ENCODE results near the gene NPTXR. TPM values are rescaled to one million over a fixed set of nuclear protein-coding genes. Genes with fewer than 3 reads are reported as not detected.
A peak's percentile ranks its signal among the peaks of the same experiment; 100 is the strongest.

The NPTXR gene
- total and polyA plus RNA-seq, 2 of the 4 experiments (the other 2 are of a cell fraction) = 0.36 to 2.2 TPM

DNA sequence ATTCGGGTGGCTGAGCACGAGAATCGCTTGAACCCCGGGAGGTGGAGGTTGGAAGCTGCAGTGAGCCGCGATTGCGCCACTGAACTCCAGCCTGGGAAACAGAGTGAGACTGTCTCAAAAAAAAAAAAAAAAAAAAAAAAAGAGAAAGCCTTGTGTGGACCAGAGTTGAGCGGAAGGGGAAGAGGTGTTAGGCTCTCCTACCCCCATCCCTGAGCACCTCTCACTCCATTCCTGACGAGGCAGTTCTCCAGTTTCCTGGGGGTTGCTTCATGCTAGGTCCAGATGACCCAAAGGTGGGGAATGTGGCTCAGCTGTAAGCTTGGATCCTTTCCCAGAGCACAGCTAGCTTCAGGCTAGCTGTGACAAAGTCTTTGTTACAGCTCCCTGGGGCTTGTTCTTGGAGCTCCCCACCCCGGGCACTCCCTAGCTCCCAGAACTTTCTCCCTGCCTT, 41.1 kb downstream of the NPTXR start:
- Histone ChIP-seq H3K9ac (ENCODE audit: low read depth, low read length) (no peak overlapping the region), H3K14ac (replicated peaks; ENCODE audit: low read depth, low read length) (no peak overlapping the region), H3K9me3 (ENCODE audit: control insufficient read depth, insufficient read depth, low read length) (peaks cover 4% of the 10 kb centered on the region; the same call in 1 of the 2 replicates), H3K36me3 (ENCODE audit: control insufficient read depth, insufficient read depth, low read length) (no peaks in the 10 kb centered on the region), H2BK20ac (ENCODE audit: low read depth, low read length) (no peak overlapping the region), H4K20me1 (ENCODE audit: insufficient read depth, low read length) (no peaks in the 10 kb centered on the region), H4K8ac (ENCODE audit: low read depth in 2 of 2, low read length in 2 of 2) (peak overlapping the region in 1 of 2 experiments; percentile 35; a peak in 1 of 4 replicates), H3K18ac (ENCODE audit: low read depth, low read length) (no peak overlapping the region), H3K27ac (ENCODE audit: insufficient read depth, low read length) (peak overlapping the region; percentile 1; the same call in 1 of the 2 replicates), H2AFZ (replicated peaks; ENCODE audit: low read length, poor library complexity) (peak overlapping the region; percentile 9), H3K4me3 (ENCODE audit: insufficient read depth, low read depth, low read length) (no peak overlapping the region), H2AK9ac (replicated peaks; ENCODE audit: low read depth, low read length, poor library complexity) (peak overlapping the region; percentile 33), H4K91ac (ENCODE audit: insufficient read depth, low read depth, low read length) (0 out of 2 replicates have a peak overlapping the region, but pooled peaks have one; percentile 3), H2BK120ac (ENCODE audit: low read depth, low read length) (no peak overlapping the region), H3K27me3 (ENCODE audit: control insufficient read depth, insufficient read depth, low read length) (peaks cover 10% of the 10 kb centered on the region), H3K4me1 (ENCODE audit: control insufficient read depth, insufficient read depth, low read length) (0 out of 2 replicates have a peak, but pooled peaks cover 2% of the 10 kb centered on the region), H4K5ac (ENCODE audit: low read depth, low read length) (no peak overlapping the region), H2AK5ac (ENCODE audit: low read depth, low read length) (no peak overlapping the region), H3K4me2 (ENCODE audit: low read depth, low read length) (no peak overlapping the region; the same call in 1 of the 2 replicates), H2BK5ac (ENCODE audit: low read depth, low read length, poor library complexity, severe bottlenecking) (peak overlapping the region; percentile 33), H3K9me1 (ENCODE audit: insufficient read depth, low read length) (no peaks in the 10 kb centered on the region), H3K79me1 (ENCODE audit: low read depth in 1 of 2, low read length in 2 of 2) (no peaks in the 10 kb centered on the region), H2BK15ac (ENCODE audit: low read depth, low read length) (no peak overlapping the region), H3K4ac (ENCODE audit: low read depth, low read length) (peak overlapping the region; percentile 45; the same call in 1 of the 2 replicates), H3K56ac (ENCODE audit: extremely low read depth, insufficient read depth, low read length) (no peak overlapping the region), H3K23ac (ENCODE audit: low read depth, low read length) (no peak overlapping the region)
- ATAC-seq (ENCODE audit: low read depth) (peak; percentile 97), DNase-seq (peak; percentile 95)
- intact Hi-C loops (cut with micrococcal nuclease) (no loop called here), in situ Hi-C loops (cut with MboI; ENCODE audit: low sequenced_read_pairs) (no loop called here), dilution Hi-C loops (cut with HindIII; ENCODE audit: low sequenced_read_pairs, unreplicated experiment) (no loop called here)
- POLR2A ChIA-PET (ENCODE audit: unreplicated experiment) = interaction anchor here (0.6 kb wide), 1 partner anchor 29 kb away, joined by 3 read pairs; no protein-coding TSS in a partner anchor
- BruUV-seq (replicated peaks) = no TSS peak
- CTCF ChIA-PET = interaction anchor here (0.8 kb wide), 1 partner anchor 11 kb away, joined by 4 read pairs; no protein-coding TSS in a partner anchor
- no CpG with 5 or more reads among the region's 10 CpGs for WGBS, 2 experiments (ENCODE audit: extremely low coverage in 2 of 2, insufficient read length in 1 of 2)
- TF ChIP-seq RAD21 (IDR thresholded peaks at IDR 0.05; ENCODE audit: low read length) (0 out of 2 replicates have a peak, but pooled peaks have one; percentile 4), MXI1 (IDR thresholded peaks at IDR 0.05; ENCODE audit: borderline replicate concordance, low read depth, low read length) (no peak), MAZ (IDR thresholded peaks at IDR 0.05; ENCODE audit: borderline replicate concordance, low read depth, low read length) (peak; percentile 53; the same call in 1 of the 2 replicates), MAFK (IDR thresholded peaks at IDR 0.05; ENCODE audit: low read depth, low read length) (peak; percentile 59), RCOR1 (IDR thresholded peaks at IDR 0.05; ENCODE audit: insufficient replicate concordance, low read length) (peak; percentile 85), USF2 (IDR thresholded peaks at IDR 0.05; ENCODE audit: low read depth, low read length) (no peak), FOS (IDR thresholded peaks at IDR 0.05; ENCODE audit: low read depth, low read length) (peak; percentile 36; the same call in 1 of the 2 replicates), SMC3 (IDR thresholded peaks at IDR 0.05; ENCODE audit: low read depth, low read length) (no peak), POLR2A (IDR thresholded peaks at IDR 0.05; ENCODE audit: low read depth, low read length) (no peak), CTCF (conservative IDR thresholded peaks at IDR 0.05; ENCODE audit: low read depth, low read length) (no peak), CHD1 (IDR thresholded peaks at IDR 0.05; ENCODE audit: low read depth, low read length) (no peak), RFX5 (IDR thresholded peaks at IDR 0.05; ENCODE audit: low read depth, low read length) (no peak), NFE2L2 (IDR thresholded peaks at IDR 0.05; ENCODE audit: low read depth, low read length) (peak; percentile 64; the same call in 1 of the 2 replicates), CEBPB (IDR thresholded peaks at IDR 0.05; ENCODE audit: low read depth, low read length) (peak; percentile 94)
- TF ChIP-seq, protein P1, sequence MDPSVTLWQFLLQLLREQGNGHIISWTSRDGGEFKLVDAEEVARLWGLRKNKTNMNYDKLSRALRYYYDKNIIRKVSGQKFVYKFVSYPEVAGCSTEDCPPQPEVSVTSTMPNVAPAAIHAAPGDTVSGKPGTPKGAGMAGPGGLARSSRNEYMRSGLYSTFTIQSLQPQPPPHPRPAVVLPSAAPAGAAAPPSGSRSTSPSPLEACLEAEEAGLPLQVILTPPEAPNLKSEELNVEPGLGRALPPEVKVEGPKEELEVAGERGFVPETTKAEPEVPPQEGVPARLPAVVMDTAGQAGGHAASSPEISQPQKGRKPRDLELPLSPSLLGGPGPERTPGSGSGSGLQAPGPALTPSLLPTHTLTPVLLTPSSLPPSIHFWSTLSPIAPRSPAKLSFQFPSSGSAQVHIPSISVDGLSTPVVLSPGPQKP (IDR thresholded peaks at IDR 0.05; ENCODE audit: borderline replicate concordance, low read depth, low read length) = no peak

All from IMR-90 (cell line).